SIG-M5 (cell line): ENCODE measurements around the gene GPSM1.
A peak's percentile ranks its signal among the peaks of the same experiment; 100 is the strongest.
"Not testable (repeated sequence)": the region's sequence is repeated elsewhere in the genome, so short reads cannot be mapped to it uniquely, and the experiment has no call there.

Experiments
- DNase-seq: peaks from one replicate; lab custom pipeline; 2025; lab: John Stamatoyannopoulos, UW

The GPSM1 gene

DNA sequence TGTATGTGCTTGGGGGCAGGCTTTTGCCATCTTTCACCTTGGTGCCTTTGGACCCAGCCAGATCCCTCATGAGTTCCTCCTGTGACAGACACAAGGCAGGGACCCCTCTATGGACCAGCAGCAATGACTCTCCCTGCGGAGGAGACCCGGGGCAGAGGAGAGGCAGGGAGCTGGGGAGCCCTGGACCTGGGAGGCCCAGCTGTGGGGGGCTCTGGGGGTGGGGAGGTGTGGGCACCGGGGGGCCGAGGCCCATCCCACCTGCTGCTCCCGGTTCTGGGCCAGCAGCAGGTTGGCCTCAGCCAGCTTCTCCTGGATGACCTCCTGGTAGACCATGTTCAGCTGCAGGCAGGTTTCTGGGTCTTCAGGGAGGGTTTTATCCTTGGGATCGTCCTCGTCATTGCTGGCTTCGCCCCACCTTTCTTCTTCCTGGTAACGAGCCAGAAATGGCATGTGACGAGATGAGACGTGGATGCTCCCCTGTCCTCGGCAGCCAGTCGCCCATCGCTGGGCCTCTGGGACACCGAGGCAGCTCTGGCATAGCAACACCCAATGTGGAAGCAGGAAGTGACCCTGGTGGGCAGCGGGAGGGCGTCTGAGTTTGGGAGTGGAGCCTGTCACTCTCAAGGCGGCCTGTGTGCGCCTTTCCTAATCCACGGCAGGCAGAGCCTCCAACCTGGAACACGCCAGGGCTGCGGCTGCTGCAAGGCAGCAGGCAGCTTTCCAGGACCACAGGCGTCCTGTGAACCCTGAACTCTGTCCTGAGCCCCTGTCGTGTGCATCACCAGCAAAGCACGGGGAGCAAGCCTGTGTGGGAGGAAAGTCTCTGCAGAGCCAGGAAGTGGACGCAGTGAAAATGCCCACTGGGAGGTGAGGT is 68.2 kb downstream of the GPSM1 start:
- DNase-seq: no peak

DNA sequence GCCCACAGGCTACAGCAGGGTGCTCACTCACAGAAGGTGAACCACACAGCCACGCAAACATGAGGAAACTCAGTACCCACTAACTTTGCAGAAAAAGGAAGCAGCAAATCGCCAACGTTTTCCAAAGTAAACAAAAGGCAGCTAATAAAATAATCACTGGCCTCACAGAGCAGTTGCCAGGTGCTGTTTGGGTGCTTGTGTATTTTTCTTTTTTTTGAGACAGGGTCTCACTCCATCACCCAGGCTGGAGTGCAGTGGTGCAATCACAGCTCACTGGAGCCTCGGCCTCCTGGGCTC is 68.8 kb downstream of the GPSM1 start:
- no peak for DNase-seq

DNA sequence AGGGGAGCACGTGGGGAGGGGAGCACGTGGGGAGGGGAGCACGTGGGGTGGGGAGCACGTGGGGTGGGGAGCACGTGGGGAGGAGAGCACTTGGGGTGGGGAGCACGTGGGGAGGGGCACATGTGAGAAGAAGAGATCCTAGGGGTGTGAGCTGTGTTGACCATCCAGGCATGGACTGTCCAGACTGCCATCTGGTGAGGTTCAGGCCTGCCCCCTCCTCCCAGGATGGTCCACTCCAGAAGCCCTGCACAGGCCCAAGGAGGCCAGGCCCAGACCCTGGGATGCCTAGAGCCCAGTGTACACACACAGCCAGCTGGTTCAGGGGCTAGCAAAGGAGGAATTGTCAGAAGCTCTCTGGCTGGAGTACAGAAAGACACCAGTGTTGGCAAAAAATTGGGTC is 70.3 kb downstream of the GPSM1 start:
- DNase-seq: no peak

DNA sequence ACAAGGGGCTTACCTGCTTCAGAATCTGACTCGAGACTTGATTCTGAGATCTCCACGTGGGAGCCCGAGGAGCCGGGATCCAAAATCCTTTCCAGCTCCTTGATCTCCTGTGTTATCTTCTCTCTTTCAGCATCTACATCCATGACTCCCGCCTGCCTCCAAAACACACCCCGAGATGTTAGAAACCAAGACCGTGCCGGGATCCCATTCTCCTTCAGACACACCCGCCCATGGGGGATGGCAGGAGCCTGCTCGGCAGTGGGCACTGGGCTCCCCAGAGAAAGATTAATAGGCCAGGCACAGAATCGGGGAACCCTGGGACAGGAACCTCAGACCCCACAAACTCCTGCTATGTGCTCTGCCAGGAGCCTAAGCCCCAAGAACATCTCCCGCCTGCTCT is 70.9 kb downstream of the GPSM1 start:
- no peak for DNase-seq

DNA sequence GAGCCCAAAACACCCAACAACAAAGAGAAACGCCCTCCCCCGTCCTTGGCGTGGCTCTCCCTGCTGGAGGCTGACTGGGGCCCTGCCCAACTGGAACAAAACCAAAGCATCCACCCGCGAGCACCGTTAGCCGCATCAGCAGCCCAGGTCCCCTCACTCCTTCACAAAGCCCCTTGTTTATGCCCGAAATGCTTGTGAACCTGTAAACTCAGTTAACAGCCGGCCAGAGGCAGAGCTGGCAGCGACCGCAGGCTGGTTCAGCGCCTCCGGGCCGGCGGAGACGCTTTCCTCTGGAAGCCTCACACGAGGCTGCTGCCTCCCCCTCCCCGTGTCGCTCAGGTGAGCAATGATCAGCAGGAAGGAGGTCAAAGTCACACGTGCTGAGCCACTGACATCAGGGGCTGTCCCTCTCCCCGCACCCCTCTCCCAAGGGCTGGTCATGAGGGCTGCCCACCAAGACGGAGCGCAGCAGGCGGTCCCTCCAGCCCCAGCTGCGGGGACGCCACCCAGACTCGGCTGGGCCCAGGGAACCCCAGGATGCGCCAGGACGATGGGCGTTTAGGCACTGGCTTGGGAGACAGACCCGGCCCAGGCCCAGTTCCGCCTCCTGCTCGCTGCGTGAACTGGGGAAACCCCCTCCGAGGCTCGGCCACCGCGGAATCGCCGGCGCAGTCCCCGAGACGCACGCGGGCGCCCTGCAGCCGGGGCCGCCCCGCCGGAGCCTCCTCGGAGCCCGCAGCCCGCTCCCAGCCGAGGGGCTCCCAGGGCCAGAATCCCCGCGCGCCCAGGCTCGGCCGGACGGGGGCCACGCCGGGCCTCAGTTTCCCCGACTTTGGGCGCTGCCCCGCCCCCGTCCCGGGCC is 72.1 kb downstream of the GPSM1 start:
- no peak for DNase-seq

DNA sequence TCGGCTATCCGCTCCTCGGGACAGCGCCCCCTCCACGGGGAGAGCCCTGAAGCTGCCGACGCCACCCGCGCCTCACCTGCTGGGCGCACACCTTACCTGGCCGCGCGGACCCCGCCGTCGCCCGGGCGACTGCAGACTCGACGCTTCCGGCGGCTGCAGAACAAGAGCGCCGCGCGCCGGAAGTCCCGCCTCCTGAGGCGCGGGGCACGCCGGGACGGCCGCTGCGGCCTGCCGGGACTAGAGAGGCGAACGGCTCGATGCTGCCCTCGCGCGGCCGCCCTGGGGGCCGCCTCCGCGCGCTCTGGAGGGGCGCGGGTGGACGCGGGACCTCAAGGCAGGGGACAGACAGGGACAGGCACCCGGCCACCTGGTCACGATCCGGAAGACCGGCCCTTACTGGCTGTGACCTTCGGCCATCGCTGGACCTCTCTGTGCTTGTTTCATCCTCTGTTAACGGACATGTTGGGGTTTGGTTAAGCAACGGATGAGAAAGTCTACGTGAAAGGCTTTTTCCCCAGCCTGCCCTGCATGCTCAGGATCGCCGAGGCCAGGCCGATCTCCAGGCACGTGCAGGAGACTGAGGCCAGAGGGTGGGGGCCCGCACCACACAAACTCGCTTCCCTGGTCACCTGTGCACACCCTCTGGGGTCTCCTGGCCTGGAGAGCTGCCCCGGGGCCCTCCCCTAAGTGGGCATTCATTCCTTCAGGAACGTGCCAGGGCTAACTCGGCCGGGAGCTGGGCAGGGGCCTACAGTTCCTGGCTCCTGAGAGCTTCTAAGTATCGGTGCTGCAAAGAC is 72.9 kb downstream of the GPSM1 start, which contains the start of gene SNAPC4:
Gene SNAPC4, minus strand, starts transcription at position 133 of the 797 bp plus-strand sequence. CDS start 1,742 bp downstream, outside the sequence.
- DNase-seq: peak; percentile 32

DNA sequence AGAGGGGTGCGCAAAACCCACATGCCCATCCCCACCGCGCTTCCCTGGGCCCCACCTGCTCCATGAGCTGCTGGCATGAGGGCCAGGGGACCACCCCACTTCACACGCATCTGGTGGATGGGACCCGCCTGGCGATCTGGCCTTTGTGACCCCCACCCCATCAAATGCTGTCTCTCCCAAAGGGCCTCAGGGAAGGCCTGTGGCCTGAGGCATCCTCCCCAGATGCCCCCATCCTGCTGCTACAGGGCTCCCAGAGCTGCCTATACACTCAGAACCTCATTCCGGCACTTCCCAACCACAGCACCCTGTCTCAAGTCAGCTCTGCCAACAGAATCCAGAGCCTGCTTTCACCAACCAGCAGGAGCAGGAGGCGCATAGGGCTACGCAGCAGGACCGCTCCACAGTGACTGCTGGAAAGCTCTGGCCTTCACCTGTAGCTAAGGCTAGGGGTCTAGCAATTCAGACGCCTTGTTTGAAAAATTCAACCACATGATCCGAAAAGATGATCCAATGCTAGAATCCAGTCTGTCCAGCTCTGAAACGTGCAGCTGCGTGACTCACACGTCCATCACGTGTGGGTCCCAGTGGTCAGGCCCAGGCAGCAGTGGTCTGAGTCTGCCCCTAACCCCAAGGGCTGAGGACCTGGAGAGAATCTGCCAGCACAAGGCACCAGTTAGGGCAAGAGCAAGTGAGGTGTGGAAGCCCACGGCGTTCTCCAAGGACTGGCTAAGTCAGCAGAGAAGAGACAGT is 74.0 kb downstream of the GPSM1 start:
- DNase-seq: no peak

DNA sequence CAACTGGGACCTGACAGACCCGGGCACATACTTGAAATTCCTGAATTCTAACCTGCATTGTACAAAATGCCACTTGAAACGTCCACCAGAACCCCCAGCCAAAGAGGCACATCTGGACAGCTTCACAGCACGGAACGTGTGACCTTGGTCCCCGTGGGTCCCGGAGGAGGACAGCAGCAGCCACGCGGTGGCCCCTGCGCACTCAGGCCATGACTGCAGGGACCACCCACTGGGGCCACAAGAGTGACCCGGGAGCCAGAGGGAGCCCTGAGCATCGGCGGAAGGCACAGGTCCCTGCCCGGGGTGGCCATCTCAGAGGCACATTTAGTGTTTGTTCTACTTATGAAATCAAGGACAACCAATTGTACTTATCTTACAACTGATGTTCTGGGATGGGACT is 74.7 kb downstream of the GPSM1 start:
- no peak for DNase-seq

DNA sequence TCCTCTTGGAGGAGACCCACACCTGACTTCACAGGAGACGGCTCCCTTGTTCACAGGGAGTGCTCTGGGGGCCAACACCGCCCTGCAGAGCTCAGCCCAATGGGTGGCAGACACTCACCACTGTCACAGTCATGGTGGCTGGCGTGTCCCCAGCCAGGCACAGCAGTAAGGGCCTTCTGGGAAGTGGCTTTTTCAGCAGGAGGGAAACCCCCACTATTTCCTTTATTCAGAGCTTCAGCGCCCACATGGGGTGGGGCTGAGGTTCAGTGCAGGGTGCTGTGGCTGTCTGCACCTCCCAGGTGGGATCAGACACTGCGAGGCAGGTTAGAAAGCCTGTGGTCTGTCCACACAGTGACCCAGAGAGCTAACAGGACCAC is 76.2 kb downstream of the GPSM1 start:
- no peak for DNase-seq

DNA sequence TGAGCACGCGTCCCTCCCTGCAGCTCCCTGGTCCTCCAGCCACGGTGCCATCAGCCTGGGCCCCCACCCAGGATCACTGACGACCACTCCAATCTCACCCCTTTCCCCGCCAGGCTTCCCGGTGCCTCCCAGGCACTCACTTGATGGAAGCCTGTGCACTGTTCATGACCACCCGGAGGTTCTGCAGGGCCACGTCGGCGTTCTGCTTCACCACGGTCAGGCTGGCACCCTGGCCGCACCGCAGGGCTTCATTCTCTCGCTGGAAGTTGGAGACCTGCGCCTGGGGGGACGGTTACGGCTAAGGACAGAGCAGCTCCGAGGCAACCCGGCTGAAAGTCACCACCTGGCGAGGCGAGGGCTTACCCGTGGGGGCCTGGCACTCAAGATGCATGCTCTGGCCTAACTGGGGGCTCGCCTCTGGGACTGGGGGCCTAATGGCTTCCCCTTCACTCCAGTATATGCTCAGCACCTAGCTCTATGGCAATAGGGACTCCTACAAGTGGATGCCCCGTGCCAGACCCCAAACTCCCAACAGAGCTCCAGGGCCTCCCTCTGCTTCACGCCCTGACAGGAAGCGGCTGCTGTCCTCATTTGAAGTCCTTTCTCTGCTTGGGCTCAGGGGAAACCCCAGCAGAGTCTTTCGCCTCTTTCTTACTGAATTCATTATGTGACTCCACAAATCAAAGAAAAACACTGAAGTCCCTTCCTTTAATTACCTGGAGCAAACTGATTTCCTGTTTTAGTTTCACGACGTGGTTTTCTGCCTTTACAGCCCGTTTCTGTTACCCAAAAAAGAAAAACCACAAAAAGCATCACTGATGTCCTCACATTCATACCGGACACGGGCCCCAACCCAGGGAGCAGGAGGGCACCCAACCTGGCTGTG is 76.8 kb downstream of the GPSM1 start:
- DNase-seq: no peak

DNA sequence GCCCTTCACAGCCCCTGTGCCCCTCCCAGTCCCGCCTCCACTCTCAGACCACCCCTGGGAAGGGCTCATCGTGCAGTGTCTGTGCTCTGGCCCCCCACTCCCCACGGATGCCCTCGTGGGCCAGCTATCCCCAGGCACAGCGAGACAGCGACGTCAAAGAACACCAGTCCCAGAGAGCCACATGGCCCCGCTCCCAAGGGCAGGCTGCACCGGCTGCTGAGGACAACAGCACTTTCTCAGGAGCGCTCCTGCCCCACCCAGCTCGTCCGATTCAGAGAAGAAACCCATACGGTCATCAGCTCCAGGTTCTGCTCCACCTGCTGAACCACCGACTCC is 77.4 kb downstream of the GPSM1 start:
- no peak for DNase-seq

DNA sequence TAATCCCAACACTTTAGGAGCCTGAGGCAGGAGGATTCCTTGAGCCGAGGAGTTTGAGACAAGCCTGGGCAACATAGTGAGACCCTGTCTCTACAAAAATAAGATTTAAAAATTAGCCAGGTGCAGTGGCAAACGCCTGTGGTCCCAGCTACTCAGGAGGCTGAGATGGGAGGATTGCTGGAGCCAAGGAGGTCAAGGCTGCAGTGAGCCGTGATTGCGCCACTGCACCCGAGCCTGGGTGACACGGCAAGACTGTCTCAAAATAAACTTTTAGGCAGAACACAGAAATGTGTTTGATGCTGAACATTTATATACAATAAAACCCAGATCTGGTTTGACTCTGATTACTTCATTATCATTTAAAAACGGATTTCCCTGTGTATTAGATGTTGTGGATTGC is 78.1 kb downstream of the GPSM1 start:
- DNase-seq: no peak

DNA sequence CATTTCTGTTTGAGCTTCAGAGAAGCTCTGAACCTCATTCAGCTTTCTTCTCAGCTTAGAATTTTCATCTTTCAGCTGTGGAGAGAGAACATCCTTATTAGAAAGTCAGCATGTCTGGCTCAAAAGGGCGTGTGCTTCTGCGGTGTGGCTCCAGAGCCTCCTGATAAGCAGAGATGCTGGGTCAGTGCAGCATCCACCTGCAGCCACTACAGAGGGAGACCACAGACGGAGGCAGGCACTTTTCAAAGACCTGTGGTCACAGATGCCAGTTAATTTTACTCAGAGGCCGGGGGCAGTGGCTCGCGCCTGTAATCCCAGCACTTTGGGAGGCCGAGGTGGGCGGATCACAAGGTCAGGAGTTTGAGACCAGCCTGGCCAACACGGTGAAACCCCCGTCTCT is 78.6 kb downstream of the GPSM1 start:
- DNase-seq: not testable (repeated sequence)

DNA sequence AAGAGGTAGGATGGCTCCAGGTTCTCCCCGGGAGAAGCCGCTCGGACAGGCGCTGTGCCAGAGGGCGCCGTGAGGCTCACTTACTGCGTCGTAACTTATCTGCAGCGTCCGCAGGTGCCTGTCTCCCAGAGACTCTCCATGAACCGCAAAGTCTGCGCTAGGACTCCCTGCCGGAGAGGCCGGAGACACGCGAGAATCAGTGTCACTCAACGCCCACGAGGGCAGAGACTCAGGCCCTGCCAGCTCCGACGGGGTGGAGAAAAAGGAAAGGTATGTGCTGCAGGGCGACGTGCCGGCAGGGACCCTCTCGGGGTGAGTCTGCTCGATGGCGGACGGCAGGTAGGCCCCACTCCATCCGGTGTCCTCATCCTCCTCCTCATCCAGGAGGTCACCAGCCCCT is 79.7 kb downstream of the GPSM1 start:
- DNase-seq: not testable (repeated sequence)

DNA sequence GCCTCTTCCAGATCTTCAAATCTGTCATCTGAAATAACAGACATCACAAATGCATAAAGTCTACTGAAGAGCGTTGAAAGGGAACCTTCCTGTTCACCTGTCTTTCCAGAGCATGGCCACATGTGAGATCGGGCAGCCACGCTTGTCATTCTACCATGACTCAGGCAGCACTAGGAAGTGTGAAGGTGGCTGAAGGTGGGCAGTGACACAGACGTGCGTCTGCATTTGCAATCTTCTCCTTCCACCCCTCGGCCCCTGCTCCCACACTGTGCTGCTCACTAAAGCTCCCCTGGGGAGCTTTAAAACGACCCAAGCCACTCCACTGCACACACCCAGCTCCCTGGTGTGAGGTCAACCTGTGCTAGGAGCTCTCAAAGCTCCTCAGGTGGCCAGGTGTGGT is 80.6 kb downstream of the GPSM1 start:
- no peak for DNase-seq
